ENCODE results near the gene MIR17HG.
"Not testable (repeated sequence)": the region's sequence is repeated elsewhere in the genome, so short reads cannot be mapped to it uniquely, and the experiment has no call there.

The MIR17HG gene

GRCh38 chr13:91318886-91319285, 28.6 kb upstream of the MIR17HG start:
- no peak overlapping the region for H3K14ac ChIP-seq (ENCODE audit: low read length)
- H4K8ac ChIP-seq (ENCODE audit: low read depth, low read length), result no peak overlapping the region
- no peak for DNase-seq
- no peak overlapping the region for H2BK5ac ChIP-seq (ENCODE audit: low read depth, low read length, poor library complexity)
- no peak overlapping the region for H3K18ac ChIP-seq (ENCODE audit: low read length)
- no peak overlapping the region for H3K4me2 ChIP-seq (ENCODE audit: low read length)
- no peaks in the 10 kb centered on the region for H3K79me1 ChIP-seq (ENCODE audit: low read length)
- no peak overlapping the region for H2AK5ac ChIP-seq (ENCODE audit: low read length)
- no peaks in the 10 kb centered on the region for H3K4me1 ChIP-seq (ENCODE audit: control insufficient read depth in 1 of 2, insufficient read depth in 2 of 2, low read length in 2 of 2)
- H3K23ac ChIP-seq (ENCODE audit: low read length), result no peak overlapping the region
- H2BK12ac ChIP-seq (ENCODE audit: low read length), result no peak overlapping the region
- H3K36me3 ChIP-seq (ENCODE audit: control insufficient read depth in 1 of 2, insufficient read depth in 2 of 2, low read length in 2 of 2), result no peaks in the 10 kb centered on the region
- H3K79me2 ChIP-seq (ENCODE audit: control insufficient read depth, insufficient read depth, low read length, poor library complexity), result no peaks in the 10 kb centered on the region
- H3K9me3 ChIP-seq (ENCODE audit: insufficient read depth, low read depth, low read length), result no peaks in the 10 kb centered on the region
- no peak overlapping the region for H3K4ac ChIP-seq (ENCODE audit: low read depth, low read length)
- no peak overlapping the region for H4K12ac ChIP-seq (ENCODE audit: low read depth, low read length)
- H3K27me3 ChIP-seq (ENCODE audit: insufficient read depth, low read length), result no peaks in the 10 kb centered on the region
- H3K9ac ChIP-seq (ENCODE audit: low read length), result no peak overlapping the region
- WGBS (ENCODE audit: extremely low coverage, insufficient coverage, insufficient read length), result no CpG with 5 or more reads among the region's 6 CpGs
- H2AFZ ChIP-seq (ENCODE audit: insufficient read depth, low read length, poor library complexity), result no peak overlapping the region
- H2BK120ac ChIP-seq (ENCODE audit: insufficient read depth, low read length, poor library complexity), result no peak overlapping the region
- no peak overlapping the region for H4K91ac ChIP-seq (ENCODE audit: low read depth, low read length)
- no peak overlapping the region for H3K4me3 ChIP-seq (ENCODE audit: low read depth, low read length)
- no peak overlapping the region for H3K27ac ChIP-seq (ENCODE audit: low read depth, low read length)

DNA sequence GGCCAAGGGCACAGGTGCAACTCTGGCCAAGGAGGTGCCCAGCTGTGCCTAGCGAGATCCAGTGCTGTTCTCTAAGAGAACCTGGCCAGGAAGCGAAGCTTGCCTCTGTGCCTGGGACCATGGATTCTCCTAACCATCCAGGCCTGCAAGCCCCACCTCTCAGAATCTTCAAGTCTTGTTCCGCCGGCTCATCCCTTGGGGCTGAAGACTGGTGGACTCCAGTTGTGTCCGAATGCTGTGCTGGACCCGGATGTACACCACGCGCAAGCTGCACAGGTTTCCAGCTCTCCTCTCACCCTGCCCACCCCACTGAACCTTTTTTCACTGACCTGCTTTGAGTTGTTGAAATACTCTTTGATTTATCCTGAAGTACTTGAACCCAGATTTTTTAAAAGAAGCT, 27.5 kb upstream of the MIR17HG start:
- no peak overlapping the region for H3K23ac ChIP-seq (ENCODE audit: low read length)
- H3K27me3 ChIP-seq (ENCODE audit: insufficient read depth, low read length), result no peaks in the 10 kb centered on the region
- H3K79me1 ChIP-seq (ENCODE audit: low read length), result no peaks in the 10 kb centered on the region
- H3K27ac ChIP-seq (ENCODE audit: low read depth, low read length), result no peak overlapping the region
- H4K91ac ChIP-seq (ENCODE audit: low read depth, low read length), result no peak overlapping the region
- H2AFZ ChIP-seq (ENCODE audit: insufficient read depth, low read length, poor library complexity), result no peak overlapping the region
- no peaks in the 10 kb centered on the region for H3K9me3 ChIP-seq (ENCODE audit: insufficient read depth, low read depth, low read length)
- no peak overlapping the region for H3K4me2 ChIP-seq (ENCODE audit: low read length)
- H3K79me2 ChIP-seq (ENCODE audit: control insufficient read depth, insufficient read depth, low read length, poor library complexity), result no peaks in the 10 kb centered on the region
- WGBS (ENCODE audit: extremely low coverage, insufficient coverage, insufficient read length), result no CpG with 5 or more reads among the region's 8 CpGs
- no peak for DNase-seq
- no peaks in the 10 kb centered on the region for H3K4me1 ChIP-seq (ENCODE audit: control insufficient read depth in 1 of 2, insufficient read depth in 2 of 2, low read length in 2 of 2)
- no peak overlapping the region for H2BK12ac ChIP-seq (ENCODE audit: low read length)
- H3K9ac ChIP-seq (ENCODE audit: low read length), result no peak overlapping the region
- H4K12ac ChIP-seq (ENCODE audit: low read depth, low read length), result no peak overlapping the region
- H3K18ac ChIP-seq (ENCODE audit: low read length), result no peak overlapping the region
- H2AK5ac ChIP-seq (ENCODE audit: low read length), result no peak overlapping the region
- no peak overlapping the region for H2BK5ac ChIP-seq (ENCODE audit: low read depth, low read length, poor library complexity)
- no peak overlapping the region for H4K8ac ChIP-seq (ENCODE audit: low read depth, low read length)
- H3K4ac ChIP-seq (ENCODE audit: low read depth, low read length), result no peak overlapping the region
- H3K36me3 ChIP-seq (ENCODE audit: control insufficient read depth in 1 of 2, insufficient read depth in 2 of 2, low read length in 2 of 2), result no peaks in the 10 kb centered on the region
- no peak overlapping the region for H2BK120ac ChIP-seq (ENCODE audit: insufficient read depth, low read length, poor library complexity)
- H3K4me3 ChIP-seq (ENCODE audit: low read depth, low read length), result no peak overlapping the region
- no peak overlapping the region for H3K14ac ChIP-seq (ENCODE audit: low read length)

- H3K79me1 ChIP-seq (ENCODE audit: low read length); H3K36me3 ChIP-seq (ENCODE audit: control insufficient read depth in 1 of 2, insufficient read depth in 2 of 2, low read length in 2 of 2); H3K27me3 ChIP-seq (ENCODE audit: insufficient read depth, low read length); H3K18ac ChIP-seq (ENCODE audit: low read length); H3K9ac ChIP-seq (ENCODE audit: low read length); H3K4ac ChIP-seq (ENCODE audit: low read depth, low read length); H4K91ac ChIP-seq (ENCODE audit: low read depth, low read length); H2BK5ac ChIP-seq (ENCODE audit: low read depth, low read length, poor library complexity); H2AK5ac ChIP-seq (ENCODE audit: low read length); H3K9me3 ChIP-seq (ENCODE audit: insufficient read depth, low read depth, low read length); H3K4me1 ChIP-seq (ENCODE audit: control insufficient read depth in 1 of 2, insufficient read depth in 2 of 2, low read length in 2 of 2); H3K4me2 ChIP-seq (ENCODE audit: low read length); H3K79me2 ChIP-seq (ENCODE audit: control insufficient read depth, insufficient read depth, low read length, poor library complexity); H3K4me3 ChIP-seq (ENCODE audit: low read depth, low read length); DNase-seq; H3K14ac ChIP-seq (ENCODE audit: low read length); H4K12ac ChIP-seq (ENCODE audit: low read depth, low read length); H3K27ac ChIP-seq (ENCODE audit: low read depth, low read length); H2BK120ac ChIP-seq (ENCODE audit: insufficient read depth, low read length, poor library complexity); H2AFZ ChIP-seq (ENCODE audit: insufficient read depth, low read length, poor library complexity); H2BK12ac ChIP-seq (ENCODE audit: low read length); H3K23ac ChIP-seq (ENCODE audit: low read length); H4K8ac ChIP-seq (ENCODE audit: low read depth, low read length): not testable (repeated sequence)
- WGBS (ENCODE audit: extremely low coverage, insufficient coverage, insufficient read length), result no CpG with 5 or more reads among the region's 1 CpG
Observed at GRCh38 chr13:91320990-91321389, 26.5 kb upstream of the MIR17HG start.

- H2AFZ ChIP-seq (ENCODE audit: insufficient read depth, low read length, poor library complexity), result no peak overlapping the region
- H3K79me1 ChIP-seq (ENCODE audit: low read length), result no peaks in the 10 kb centered on the region
- no peak overlapping the region for H2BK5ac ChIP-seq (ENCODE audit: low read depth, low read length, poor library complexity)
- H3K4ac ChIP-seq (ENCODE audit: low read depth, low read length), result no peak overlapping the region
- H2BK12ac ChIP-seq (ENCODE audit: low read length), result no peak overlapping the region
- H4K8ac ChIP-seq (ENCODE audit: low read depth, low read length), result no peak overlapping the region
- no peaks in the 10 kb centered on the region for H3K4me1 ChIP-seq (ENCODE audit: control insufficient read depth in 1 of 2, insufficient read depth in 2 of 2, low read length in 2 of 2)
- H3K79me2 ChIP-seq (ENCODE audit: control insufficient read depth, insufficient read depth, low read length, poor library complexity), result no peaks in the 10 kb centered on the region
- WGBS (ENCODE audit: extremely low coverage, insufficient coverage, insufficient read length), result no CpG with 5 or more reads among the region's 3 CpGs
- H3K27ac ChIP-seq (ENCODE audit: low read depth, low read length), result no peak overlapping the region
- no peak overlapping the region for H3K18ac ChIP-seq (ENCODE audit: low read length)
- H4K91ac ChIP-seq (ENCODE audit: low read depth, low read length), result no peak overlapping the region
- DNase-seq, result no peak
- H3K36me3 ChIP-seq (ENCODE audit: control insufficient read depth in 1 of 2, insufficient read depth in 2 of 2, low read length in 2 of 2), result no peaks in the 10 kb centered on the region
- H4K12ac ChIP-seq (ENCODE audit: low read depth, low read length), result no peak overlapping the region
- no peaks in the 10 kb centered on the region for H3K9me3 ChIP-seq (ENCODE audit: insufficient read depth, low read depth, low read length)
- no peak overlapping the region for H3K14ac ChIP-seq (ENCODE audit: low read length)
- no peak overlapping the region for H3K4me3 ChIP-seq (ENCODE audit: low read depth, low read length)
- no peak overlapping the region for H2AK5ac ChIP-seq (ENCODE audit: low read length)
- H3K9ac ChIP-seq (ENCODE audit: low read length), result no peak overlapping the region
- H2BK120ac ChIP-seq (ENCODE audit: insufficient read depth, low read length, poor library complexity), result no peak overlapping the region
- no peaks in the 10 kb centered on the region for H3K27me3 ChIP-seq (ENCODE audit: insufficient read depth, low read length)
- no peak overlapping the region for H3K23ac ChIP-seq (ENCODE audit: low read length)
- H3K4me2 ChIP-seq (ENCODE audit: low read length), result no peak overlapping the region
Observed at GRCh38 chr13:91323349-91323748, 24.1 kb upstream of the MIR17HG start.

All from trophoblast cell (in vitro differentiated cells and primary cell).